HG02678 (cell line): ENCODE measurements around the gene CCDC91.
"Not testable (repeated sequence)": the region's sequence is repeated elsewhere in the genome, so short reads cannot be mapped to it uniquely, and the experiment has no call there.

Experiments
- ATAC-seq: cut with Tn5 transposase; IDR thresholded peaks from one replicate; pipeline ENCODE4 v1.9.1; 2021; ENCODE audit warnings: mild to moderate bottlenecking, moderate library complexity; ENCODE audit not compliant: unreplicated experiment

CCDC91 gene

DNA sequence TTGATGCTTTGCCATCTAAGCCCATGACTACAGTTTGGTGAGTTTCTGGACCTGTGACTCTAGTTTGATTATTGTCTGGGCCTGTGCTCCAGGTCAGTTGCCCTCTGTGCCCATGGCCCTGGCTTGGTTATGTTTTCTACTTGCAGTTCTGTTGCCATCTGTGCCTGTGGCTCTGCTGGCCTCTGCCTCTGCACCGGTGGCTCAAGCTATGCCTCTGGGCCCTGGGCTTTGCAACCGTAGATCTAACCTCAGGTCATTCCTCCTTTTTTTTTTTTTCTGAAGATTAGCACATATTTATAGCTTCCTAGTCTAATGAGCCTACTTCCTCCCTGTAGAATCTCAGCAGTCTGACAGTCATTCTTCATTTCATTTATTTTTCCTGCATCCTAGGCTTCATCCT, 161.2 kb downstream of the CCDC91 start:
- no peak for ATAC-seq

GRCh38 chr12:28355161-28355560, 164.9 kb downstream of the CCDC91 start:
- ATAC-seq, result no peak

DNA sequence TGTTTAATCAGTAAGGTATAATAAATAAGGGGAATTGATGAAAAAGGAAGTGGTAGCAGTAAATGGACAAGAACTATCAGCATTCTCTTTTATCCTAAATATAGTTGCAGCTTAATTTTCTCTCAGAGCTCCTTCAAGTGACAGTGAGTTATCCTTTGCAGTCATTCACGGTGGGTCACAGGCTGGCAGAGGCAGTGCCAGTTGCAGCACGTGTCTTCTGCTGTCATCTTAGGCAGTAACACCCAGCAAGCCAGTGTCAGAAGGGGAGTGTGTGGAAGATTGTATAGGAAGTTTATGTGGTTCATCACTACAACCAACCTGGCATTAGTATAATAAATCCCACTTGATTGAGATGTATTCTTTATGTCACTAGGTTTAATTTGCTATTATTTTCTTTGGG, 170.0 kb downstream of the CCDC91 start:
- no peak for ATAC-seq

DNA sequence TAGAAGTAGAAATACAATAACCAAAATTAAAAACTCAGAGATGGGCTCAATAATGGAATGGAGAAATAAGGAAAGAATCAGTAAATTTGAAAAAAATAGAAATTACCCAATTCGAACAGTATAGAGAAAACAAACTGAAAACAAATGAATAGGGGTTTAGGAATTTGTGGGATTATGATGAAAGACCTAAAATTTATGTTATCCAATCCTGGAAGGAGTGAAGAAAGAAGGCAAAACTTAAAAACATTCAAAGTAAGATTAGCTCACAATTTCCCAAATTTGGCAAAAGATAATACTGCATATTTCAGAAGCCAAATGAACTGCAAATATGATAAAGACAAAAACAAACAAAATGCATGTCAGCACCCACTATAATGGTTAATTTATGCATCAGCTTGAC, 177.1 kb downstream of the CCDC91 start:
- no peak for ATAC-seq

DNA sequence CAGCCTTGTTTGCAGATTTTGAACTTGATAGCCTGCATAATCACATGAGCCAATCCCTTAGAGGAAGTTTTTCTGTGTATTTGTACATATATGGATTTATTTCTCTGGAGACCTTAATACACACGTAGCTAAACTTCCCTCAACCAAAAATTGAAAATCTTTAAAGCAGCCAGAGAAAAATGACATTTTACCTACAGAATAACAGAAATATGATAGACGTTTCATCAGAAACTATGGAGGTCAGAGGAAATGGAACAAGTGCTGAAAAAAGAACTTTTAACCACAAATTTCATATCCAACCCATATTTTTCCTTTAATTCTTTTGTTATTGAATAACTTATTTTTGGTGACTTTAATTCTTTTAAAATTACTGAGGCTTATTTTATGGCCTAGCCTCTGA, 177.7 kb downstream of the CCDC91 start:
- ATAC-seq, result no peak

DNA sequence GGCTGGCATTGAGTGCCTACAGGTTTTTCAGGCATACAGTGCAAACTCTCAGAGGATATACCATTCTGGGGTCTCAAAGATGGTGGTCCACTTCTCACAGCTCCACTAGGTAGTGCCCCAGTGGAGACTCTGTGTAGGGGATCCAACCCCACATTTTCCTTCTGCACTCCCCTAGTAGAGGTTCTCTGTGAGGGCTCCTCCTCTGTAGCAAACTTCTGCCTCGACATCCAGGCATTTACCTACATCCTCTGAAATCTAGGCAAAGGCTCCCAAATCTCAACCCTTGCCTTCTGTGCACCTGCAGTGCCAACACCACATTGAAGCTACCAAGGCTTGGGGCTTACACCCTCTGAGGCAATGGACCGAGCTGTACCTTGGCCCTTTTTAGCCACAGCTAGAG, 179.2 kb downstream of the CCDC91 start:
- no peak for ATAC-seq

- no peak for ATAC-seq
These were observed 184.3 kb downstream of the CCDC91 start for GRCh38 chr12:28374556-28374955.

DNA sequence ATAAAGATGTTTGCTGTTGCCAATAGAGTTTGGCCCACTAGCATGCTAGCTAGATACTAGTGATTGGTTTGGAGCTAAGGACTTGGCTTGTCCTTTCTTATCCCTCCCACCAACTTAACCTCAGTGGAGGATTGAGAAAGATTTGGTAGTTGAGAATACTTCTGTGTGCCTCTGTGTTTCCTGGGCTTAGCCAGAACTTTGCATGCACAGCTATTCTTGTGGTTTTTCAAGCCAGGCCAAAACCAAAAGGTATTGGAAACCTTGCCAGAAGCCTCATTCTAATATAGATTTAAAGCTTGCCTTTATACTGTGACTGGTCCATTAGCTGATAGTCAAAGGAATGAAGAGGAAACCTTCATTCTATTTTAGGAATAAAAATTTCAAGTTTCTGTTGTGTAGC, 188.5 kb downstream of the CCDC91 start:
- no peak for ATAC-seq

DNA sequence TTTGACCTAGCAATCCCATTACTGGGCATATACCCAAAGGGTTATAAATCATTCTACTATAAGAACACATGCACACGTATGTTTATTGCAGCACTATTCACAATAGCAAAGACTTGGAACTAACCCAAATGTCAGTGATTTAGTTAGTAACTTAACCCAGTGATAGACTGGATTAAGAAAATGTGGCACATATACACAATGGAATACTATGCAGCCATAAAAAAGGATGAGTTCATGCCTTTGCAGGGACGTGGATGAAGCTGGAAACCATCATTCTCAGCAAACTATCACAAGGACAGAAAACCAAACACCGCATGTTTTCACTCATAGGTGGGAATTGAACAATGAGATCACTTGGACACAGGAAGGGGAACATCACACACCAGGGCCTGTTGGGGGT, 189.5 kb downstream of the CCDC91 start:
- not testable (repeated sequence) for ATAC-seq

- ATAC-seq, result no peak
These were observed 193.1 kb downstream of the CCDC91 start for GRCh38 chr12:28383368-28383767.

- no peak for ATAC-seq
These were observed 198.6 kb downstream of the CCDC91 start for GRCh38 chr12:28388879-28389278.

- no peak for ATAC-seq
These were observed 199.9 kb downstream of the CCDC91 start for GRCh38 chr12:28390206-28390605.

- ATAC-seq, result no peak
These were observed 200.6 kb downstream of the CCDC91 start for GRCh38 chr12:28390761-28391385.

DNA sequence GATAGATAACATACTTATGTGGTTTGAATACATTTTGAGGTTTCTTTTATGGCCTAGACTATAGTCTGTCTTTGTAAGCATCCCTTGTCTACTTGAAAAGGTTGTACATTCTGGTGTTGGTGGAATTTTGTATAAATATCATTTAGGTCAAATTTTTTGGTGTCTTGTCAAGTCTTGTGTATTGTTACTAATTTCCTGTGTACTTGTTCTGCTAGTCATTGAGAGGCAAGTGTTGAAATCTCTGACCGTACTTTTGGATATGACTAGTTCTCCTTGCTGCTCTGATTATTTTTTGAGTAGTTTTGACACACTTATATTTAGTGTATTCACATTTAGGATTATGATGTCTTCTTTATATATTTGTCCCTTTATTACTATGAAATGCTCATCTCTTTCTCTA, 219.6 kb downstream of the CCDC91 start:
- ATAC-seq, result no peak

- peak; percentile 79 for ATAC-seq
These were observed 223.3 kb downstream of the CCDC91 start for GRCh38 chr12:28413460-28414109.

GRCh38 chr12:28415755-28416154, 225.5 kb downstream of the CCDC91 start:
- no peak for ATAC-seq

GRCh38 chr12:28421374-28421773, 231.1 kb downstream of the CCDC91 start:
- no peak for ATAC-seq

DNA sequence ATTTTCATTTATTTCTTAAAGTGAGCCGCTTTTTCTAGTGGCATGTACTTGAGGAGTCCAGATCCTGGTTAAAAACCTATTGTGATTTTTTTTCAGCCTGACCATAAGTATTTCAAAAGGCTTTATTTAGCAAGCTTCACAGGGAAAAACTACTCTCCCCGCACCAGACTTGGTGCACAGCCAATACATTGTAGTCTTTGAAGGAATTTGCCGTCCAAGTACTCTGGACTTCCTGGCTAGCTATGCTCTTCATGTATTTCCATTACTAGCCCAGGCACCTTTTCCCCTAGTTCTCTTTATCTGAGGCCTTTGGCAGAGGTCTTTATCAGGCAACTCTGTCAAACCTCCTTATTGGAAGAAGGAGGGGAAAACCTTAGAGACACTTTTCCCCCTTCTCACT, 234.7 kb downstream of the CCDC91 start:
- no peak for ATAC-seq

- ATAC-seq, result peak; percentile 81
These were observed 235.3 kb downstream of the CCDC91 start for GRCh38 chr12:28425526-28425925.

- no peak for ATAC-seq
These were observed 236.8 kb downstream of the CCDC91 start for GRCh38 chr12:28427046-28427445.

- no peak for ATAC-seq
These were observed 249.9 kb downstream of the CCDC91 start for GRCh38 chr12:28440081-28440608.

DNA sequence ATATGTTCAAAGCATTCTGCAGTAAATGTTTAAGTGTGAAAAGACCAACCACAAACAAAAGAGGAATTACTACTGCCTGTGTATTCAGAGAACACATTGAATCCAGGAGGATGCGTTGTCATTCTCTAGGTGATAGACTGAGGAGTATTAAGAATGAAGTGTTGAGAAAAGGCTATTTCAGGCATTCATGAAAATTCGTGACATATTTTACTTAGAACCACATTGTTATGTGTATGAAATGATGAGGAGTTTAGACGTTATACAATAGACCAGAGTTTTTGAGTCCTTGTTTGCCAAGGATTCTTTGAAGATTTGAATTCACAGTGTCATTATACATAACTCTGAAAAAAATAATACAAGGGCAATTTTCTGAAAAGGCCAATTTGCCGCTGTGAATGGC, 251.8 kb downstream of the CCDC91 start:
- ATAC-seq, result no peak

DNA sequence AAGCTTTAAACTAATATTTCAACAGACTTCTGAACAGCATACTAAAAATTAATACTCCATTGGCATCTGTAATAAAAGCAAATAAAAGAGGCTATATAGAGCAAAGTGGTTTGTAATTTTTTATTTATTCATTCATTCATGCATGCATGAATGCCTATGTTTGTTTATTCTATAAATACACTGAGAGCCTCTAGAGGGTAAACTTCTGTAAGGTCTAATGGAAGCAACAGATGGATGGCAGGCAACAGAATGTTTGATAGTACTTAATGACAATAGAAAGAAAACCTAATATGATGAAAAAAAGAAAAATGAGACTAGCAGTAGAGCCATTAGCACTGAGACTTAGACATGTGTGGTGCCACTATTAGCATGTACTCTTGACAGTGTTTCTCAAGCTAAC, 253.1 kb downstream of the CCDC91 start:
- no peak for ATAC-seq
